Neural cell (in vitro differentiated cells): ENCODE measurements around the gene MYLK3. TPM values are rescaled to one million over a fixed set of nuclear protein-coding genes. Genes with fewer than 3 reads are reported as not detected.

Experiments used
- H2AFZ ChIP-seq: fragments of 200-600, 300-800 bp; sonication (generic), shearing (Covaris generic); 2 replicates; pipeline ENCODE4 v1.6.0; 2014; ENCODE audit warnings: low read depth, mild to moderate bottlenecking, antibody characterized with exemption, low read length, moderate library complexity
- H3F3A ChIP-seq: fragments of 200-600 bp; shearing (Covaris generic); 2 replicates; pipeline ENCODE4 v1.6.1; 2016; ENCODE audit warnings: mild to moderate bottlenecking, moderate library complexity, mixed read lengths, antibody characterized with exemption, low read length; ENCODE audit not compliant: insufficient read depth, poor library complexity, severe bottlenecking
- H3K27ac ChIP-seq: fragments of 200-600, 300-800 bp; sonication (generic), shearing (Covaris generic); 2 replicates; pipeline ENCODE4 v1.5.1; 2014; ENCODE audit warnings: mild to moderate bottlenecking, low read length, moderate library complexity
- H3K27me3 ChIP-seq: fragments of 300-800, 200-600 bp; sonication (generic), shearing (Covaris generic); 2 replicates; pipeline ENCODE4 v1.6.0; 2014; ENCODE audit warnings: mild to moderate bottlenecking, low read depth, low read length, moderate library complexity; ENCODE audit not compliant: insufficient read depth
- H3K36me3 ChIP-seq: fragments of 300-800, 200-600 bp; sonication (generic), shearing (Covaris generic); 2 replicates; pipeline ENCODE4 v1.5.1; 2014; ENCODE audit warnings: mild to moderate bottlenecking, antibody characterized with exemption, low read length, moderate library complexity; ENCODE audit not compliant: insufficient read depth
- H3K4me2 ChIP-seq: fragments of 300-800, 200-600 bp; sonication (generic), shearing (Covaris generic); 2 replicates; pipeline ENCODE4 v1.6.0; 2014; ENCODE audit warnings: mild to moderate bottlenecking, low read length
- H3K4me3 ChIP-seq: fragments of 300-800, 200-600 bp; sonication (generic), shearing (Covaris generic); 2 replicates; pipeline ENCODE4 v1.5.1; 2014; ENCODE audit warnings: mild to moderate bottlenecking, low read length, moderate library complexity
- H3K79me2 ChIP-seq: fragments of 200-600 bp; shearing (Covaris generic); replicated peaks from 2 replicates; pipeline ENCODE4 v1.6.0; 2014; ENCODE audit warnings: mild to moderate bottlenecking, low read length, moderate library complexity; ENCODE audit not compliant: insufficient read depth
- H3K9ac ChIP-seq: fragments of 300-800, 200-600 bp; sonication (generic), shearing (Covaris generic); 2 replicates; pipeline ENCODE4 v1.6.1; 2016; ENCODE audit warnings: mild to moderate bottlenecking, low read length, mixed read lengths
- H3K9me2 ChIP-seq: fragments of 200-600 bp; shearing (Covaris generic); 2 replicates; pipeline ENCODE4 v1.6.1; 2016; ENCODE audit warnings: mild to moderate bottlenecking, low read length, mixed read lengths; ENCODE audit not compliant: insufficient read depth
- H3K9me3 ChIP-seq: fragments of 200-600, 300-800 bp; sonication (generic), shearing (Covaris generic); 2 replicates; pipeline ENCODE4 v1.6.1; 2016; ENCODE audit warnings: mild to moderate bottlenecking, mixed run types, low read length, moderate library complexity, mixed read lengths
- H4K20me1 ChIP-seq: fragments of 200-600 bp; shearing (Covaris generic); 2 replicates; pipeline ENCODE4 v1.6.1; 2016; ENCODE audit warnings: mild to moderate bottlenecking, mixed run types; ENCODE audit not compliant: insufficient read depth
- EP300 ChIP-seq: fragments of 450-650 bp; conservative IDR thresholded peaks from 2 replicates; pipeline ENCODE4 v1.6.1; 2014; ENCODE audit warnings: antibody characterized with exemption, mild to moderate bottlenecking, moderate library complexity; ENCODE audit not compliant: poor library complexity, severe bottlenecking
- EZH2 ChIP-seq: fragments of 200-600, 300-800 bp; shearing (Covaris generic), sonication (generic); IDR thresholded peaks from 2 replicates; pipeline ENCODE4 v1.6.1; 2014; ENCODE audit warnings: antibody characterized with exemption, low read length, borderline replicate concordance, mild to moderate bottlenecking; ENCODE audit not compliant: insufficient read depth, poor library complexity, severe bottlenecking
- MXI1 ChIP-seq: fragments of 450-650 bp; conservative IDR thresholded peaks from 2 replicates; pipeline ENCODE4 v1.6.1; 2014; ENCODE audit warnings: antibody characterized with exemption, mild to moderate bottlenecking; ENCODE audit not compliant: poor library complexity, severe bottlenecking
- POLR2AphosphoS5 ChIP-seq: IDR thresholded peaks from 2 replicates; pipeline ENCODE4 v1.6.1; 2012
- RAD21 ChIP-seq: fragments of 450-650 bp; conservative IDR thresholded peaks from 2 replicates; pipeline ENCODE4 v1.6.1; 2014; ENCODE audit warnings: antibody characterized with exemption, mild to moderate bottlenecking, moderate library complexity
- SMC3 ChIP-seq: fragments of 450-650 bp; conservative IDR thresholded peaks from 2 replicates; pipeline ENCODE4 v1.6.1; 2014; ENCODE audit warnings: antibody characterized with exemption, mild to moderate bottlenecking, moderate library complexity; ENCODE audit not compliant: poor library complexity
- TAF1 ChIP-seq: IDR thresholded peaks from 2 replicates; pipeline ENCODE4 v1.6.1; 2012; ENCODE audit warnings: low read depth
- polyA plus RNA-seq: library from polyadenylated mRNA; depleted of rRNA; stranded (reverse); fragments of >200 nt; gene quantifications from 2 replicates; pipeline ENCODE4 v1.2.3, GENCODE V29; 2014
- TF ChIP-seq, protein P1 (sequence below): IDR thresholded peaks from 2 replicates; pipeline ENCODE4 v1.6.1; 2012; ENCODE audit warnings: borderline replicate concordance
- TF ChIP-seq, protein P2 (sequence below): fragments of 450-650 bp; IDR thresholded peaks from 2 replicates; pipeline ENCODE4 v1.5.1; 2014; ENCODE audit warnings: antibody characterized with exemption, mild to moderate bottlenecking, moderate library complexity; ENCODE audit not compliant: poor library complexity, severe bottlenecking

The MYLK3 gene
- polyA plus RNA-seq, 1 donor from 2014 or later = 0.07 TPM

DNA sequence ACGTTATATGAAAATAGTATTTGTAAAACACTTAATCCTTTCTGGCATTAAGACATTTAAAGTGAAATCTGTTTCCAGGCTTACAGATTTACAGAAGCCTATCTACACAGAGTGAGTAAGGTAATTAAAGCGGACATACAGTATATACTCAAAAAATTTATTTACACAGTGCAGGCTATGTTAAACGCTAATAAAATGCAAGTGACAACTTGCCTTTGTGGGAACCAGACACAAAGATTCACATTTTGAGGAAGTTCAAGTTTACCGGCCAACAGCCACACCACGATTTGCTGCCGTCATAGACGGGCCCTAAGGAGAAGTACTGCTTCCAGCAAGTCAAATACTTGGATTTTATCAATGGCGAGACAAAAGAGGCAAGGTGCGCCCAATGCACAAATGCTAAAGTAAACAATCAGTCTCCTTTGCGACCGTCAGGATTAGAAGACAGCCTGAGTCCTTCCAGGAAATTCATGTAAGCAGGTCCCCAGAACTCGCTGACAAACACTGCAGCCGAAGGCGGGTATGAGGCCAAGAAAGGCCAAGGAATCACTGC lies 60.0 kb downstream of the MYLK3 start:
- peak overlapping the region; percentile 92 for H3K9ac ChIP-seq
- H3K27me3 ChIP-seq = no peaks in the 10 kb centered on the region
- no peaks in the 10 kb centered on the region for H3F3A ChIP-seq
- no peaks in the 10 kb centered on the region for H3K36me3 ChIP-seq
- peak overlapping the region; percentile 92 for H2AFZ ChIP-seq
- H3K9me3 ChIP-seq = no peaks in the 10 kb centered on the region
- H4K20me1 ChIP-seq = no peaks in the 10 kb centered on the region
- H3K4me2 ChIP-seq = peak overlapping the region; percentile 76
- H3K9me2 ChIP-seq = no peaks in the 10 kb centered on the region
- peak overlapping the region; percentile 90 for H3K27ac ChIP-seq
- H3K79me2 ChIP-seq = peaks cover 66% of the 10 kb centered on the region
- H3K4me3 ChIP-seq = peak overlapping the region; percentile 77
- TF ChIP-seq RAD21 (no peak), EZH2 (no peak), POLR2AphosphoS5 (no peak), TAF1 (no peak), MXI1 (no peak), SMC3 (no peak), EP300 (no peak)
- TF ChIP-seq, protein P1, sequence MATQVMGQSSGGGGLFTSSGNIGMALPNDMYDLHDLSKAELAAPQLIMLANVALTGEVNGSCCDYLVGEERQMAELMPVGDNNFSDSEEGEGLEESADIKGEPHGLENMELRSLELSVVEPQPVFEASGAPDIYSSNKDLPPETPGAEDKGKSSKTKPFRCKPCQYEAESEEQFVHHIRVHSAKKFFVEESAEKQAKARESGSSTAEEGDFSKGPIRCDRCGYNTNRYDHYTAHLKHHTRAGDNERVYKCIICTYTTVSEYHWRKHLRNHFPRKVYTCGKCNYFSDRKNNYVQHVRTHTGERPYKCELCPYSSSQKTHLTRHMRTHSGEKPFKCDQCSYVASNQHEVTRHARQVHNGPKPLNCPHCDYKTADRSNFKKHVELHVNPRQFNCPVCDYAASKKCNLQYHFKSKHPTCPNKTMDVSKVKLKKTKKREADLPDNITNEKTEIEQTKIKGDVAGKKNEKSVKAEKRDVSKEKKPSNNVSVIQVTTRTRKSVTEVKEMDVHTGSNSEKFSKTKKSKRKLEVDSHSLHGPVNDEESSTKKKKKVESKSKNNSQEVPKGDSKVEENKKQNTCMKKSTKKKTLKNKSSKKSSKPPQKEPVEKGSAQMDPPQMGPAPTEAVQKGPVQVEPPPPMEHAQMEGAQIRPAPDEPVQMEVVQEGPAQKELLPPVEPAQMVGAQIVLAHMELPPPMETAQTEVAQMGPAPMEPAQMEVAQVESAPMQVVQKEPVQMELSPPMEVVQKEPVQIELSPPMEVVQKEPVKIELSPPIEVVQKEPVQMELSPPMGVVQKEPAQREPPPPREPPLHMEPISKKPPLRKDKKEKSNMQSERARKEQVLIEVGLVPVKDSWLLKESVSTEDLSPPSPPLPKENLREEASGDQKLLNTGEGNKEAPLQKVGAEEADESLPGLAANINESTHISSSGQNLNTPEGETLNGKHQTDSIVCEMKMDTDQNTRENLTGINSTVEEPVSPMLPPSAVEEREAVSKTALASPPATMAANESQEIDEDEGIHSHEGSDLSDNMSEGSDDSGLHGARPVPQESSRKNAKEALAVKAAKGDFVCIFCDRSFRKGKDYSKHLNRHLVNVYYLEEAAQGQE = no peak
- TF ChIP-seq, protein P2, sequence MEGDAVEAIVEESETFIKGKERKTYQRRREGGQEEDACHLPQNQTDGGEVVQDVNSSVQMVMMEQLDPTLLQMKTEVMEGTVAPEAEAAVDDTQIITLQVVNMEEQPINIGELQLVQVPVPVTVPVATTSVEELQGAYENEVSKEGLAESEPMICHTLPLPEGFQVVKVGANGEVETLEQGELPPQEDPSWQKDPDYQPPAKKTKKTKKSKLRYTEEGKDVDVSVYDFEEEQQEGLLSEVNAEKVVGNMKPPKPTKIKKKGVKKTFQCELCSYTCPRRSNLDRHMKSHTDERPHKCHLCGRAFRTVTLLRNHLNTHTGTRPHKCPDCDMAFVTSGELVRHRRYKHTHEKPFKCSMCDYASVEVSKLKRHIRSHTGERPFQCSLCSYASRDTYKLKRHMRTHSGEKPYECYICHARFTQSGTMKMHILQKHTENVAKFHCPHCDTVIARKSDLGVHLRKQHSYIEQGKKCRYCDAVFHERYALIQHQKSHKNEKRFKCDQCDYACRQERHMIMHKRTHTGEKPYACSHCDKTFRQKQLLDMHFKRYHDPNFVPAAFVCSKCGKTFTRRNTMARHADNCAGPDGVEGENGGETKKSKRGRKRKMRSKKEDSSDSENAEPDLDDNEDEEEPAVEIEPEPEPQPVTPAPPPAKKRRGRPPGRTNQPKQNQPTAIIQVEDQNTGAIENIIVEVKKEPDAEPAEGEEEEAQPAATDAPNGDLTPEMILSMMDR = no peak

DNA sequence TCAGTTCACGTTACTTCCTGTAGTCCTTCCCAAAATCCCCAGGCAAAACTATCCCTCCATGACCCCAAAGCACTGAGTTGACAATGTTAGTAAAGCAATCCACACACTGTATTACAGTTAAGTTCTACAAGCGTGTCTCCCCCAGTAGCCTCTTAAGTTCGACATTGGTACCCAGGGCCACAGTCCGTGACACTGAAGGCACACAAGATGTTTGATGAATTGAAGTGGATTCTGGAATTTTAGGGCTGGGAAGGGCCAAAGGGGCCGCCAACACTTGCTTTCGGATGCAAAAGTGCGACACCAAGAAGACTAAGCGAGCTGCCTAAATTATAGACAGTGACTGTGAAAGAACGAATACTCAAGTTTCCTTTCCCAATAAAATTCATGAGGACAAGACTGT lies 60.7 kb downstream of the MYLK3 start:
- H3K79me2 ChIP-seq = peaks cover 66% of the 10 kb centered on the region
- H3K36me3 ChIP-seq = no peaks in the 10 kb centered on the region
- peak overlapping the region; percentile 77 for H3K4me3 ChIP-seq
- H3K9me3 ChIP-seq = no peaks in the 10 kb centered on the region
- H4K20me1 ChIP-seq = no peaks in the 10 kb centered on the region
- no peak overlapping the region for H2AFZ ChIP-seq
- H3F3A ChIP-seq = no peaks in the 10 kb centered on the region
- H3K4me2 ChIP-seq = peak overlapping the region; percentile 76
- no peaks in the 10 kb centered on the region for H3K27me3 ChIP-seq
- peak overlapping the region; percentile 92 for H3K9ac ChIP-seq
- H3K27ac ChIP-seq = peak overlapping the region; percentile 90
- no peak for TF ChIP-seq SMC3
- no peaks in the 10 kb centered on the region for H3K9me2 ChIP-seq
